Omental fat pad (tissue), 4 donors: ENCODE results near the gene FNBP1L. TPM values are rescaled to one million over a fixed set of nuclear protein-coding genes. Genes with fewer than 3 reads are reported as not detected.

Experiments
- ATAC-seq: fragments of 150-250 bp; one replicate; pipeline ENCODE4 v1.9.1; 2016; ENCODE audit warnings: mild to moderate bottlenecking, moderate library complexity; ENCODE audit not compliant: low FRiP score
- DNase-seq: peaks from one replicate; pipeline ENCODE4 v3.0.0-alpha.2; 2019; ENCODE audit warnings: low spot score
- CTCF ChIP-seq, 3 donors: fragments of 450-650 bp; IDR thresholded peaks; one replicate each; pipeline ENCODE4 v1.5.1; 2016 to 2017; ENCODE audit warnings: antibody characterized with exemption in 3 of 3, mild to moderate bottlenecking in 3 of 3, moderate library complexity in 2 of 3
- total RNA-seq, 4 donors: library from RNA; depleted of rRNA; stranded (reverse); fragments of >200 nt; gene quantifications; one replicate each; pipeline ENCODE4 v1.1.0, GENCODE V29; 2016

The FNBP1L gene
- total RNA-seq, 4 donors from 2014 or later, result 16.7 to 47.1 (median 27.7) TPM

GRCh38 chr1:93525431-93525830 is 77.5 kb downstream of the FNBP1L start:
- ATAC-seq, result no peak
- DNase-seq, result no peak
- no peak for TF ChIP-seq CTCF (IDR thresholded peaks at IDR 0.05)

- DNase-seq, result no peak
- TF ChIP-seq CTCF (IDR thresholded peaks at IDR 0.05), result no peak
- no peak for ATAC-seq
These were observed 78.5 kb downstream of the FNBP1L start for GRCh38 chr1:93526431-93526830.

- DNase-seq (no peak), ATAC-seq (no peak)
- no peak for TF ChIP-seq CTCF (IDR thresholded peaks at IDR 0.05)
These were observed 80.5 kb downstream of the FNBP1L start for GRCh38 chr1:93528412-93528811.

GRCh38 chr1:93531193-93531592 is 83.3 kb downstream of the FNBP1L start:
- TF ChIP-seq CTCF (IDR thresholded peaks at IDR 0.05), result no peak
- no peak for ATAC-seq
- no peak for DNase-seq

GRCh38 chr1:93532780-93533378 is 85.0 kb downstream of the FNBP1L start:
- no peak for DNase-seq
- no peak for TF ChIP-seq CTCF (IDR thresholded peaks at IDR 0.05)

GRCh38 chr1:93533677-93534076 is 85.8 kb downstream of the FNBP1L start:
- no peak for TF ChIP-seq CTCF (IDR thresholded peaks at IDR 0.05)
- ATAC-seq (no peak), DNase-seq (no peak)

More at GRCh38 chr1:93532780-93533378, 85.0 kb downstream of the FNBP1L start:
- no peak for ATAC-seq

GRCh38 chr1:93537396-93537795 is 89.5 kb downstream of the FNBP1L start:
- no peak for TF ChIP-seq CTCF (IDR thresholded peaks at IDR 0.05)
- no peak for ATAC-seq
- DNase-seq, result no peak
